IMR-90 (cell line): ENCODE data around the gene SLC37A4. TPM values are rescaled to one million over a fixed set of nuclear protein-coding genes. Genes with fewer than 3 reads are reported as not detected.

ENCODE experiments used
- ATAC-seq: fragments of 200-7000 bp; cut with Tn5 transposase; 2 replicates; pipeline ENCODE4 v1.9.1; 2020; ENCODE audit warnings: low read depth, mild to moderate bottlenecking, moderate library complexity
- BruUV-seq: library from RNA; stranded (reverse); fragments of 400-500 nt; replicated peaks from 2 replicates; lab custom pipeline; 2021; lab: Mats Ljungman, UMichigan
- CTCF ChIA-PET: fragments of 300-600 bp; formaldehyde crosslinking; extraction: SDS; loops from one replicate; lab custom pipeline; 2021; ENCODE audit warnings: antibody characterized with exemption; lab: Yijun Ruan, JAX
- POLR2A ChIA-PET: fragments of 300-600 bp; sonication (Branson Sonifier 250); formaldehyde crosslinking; loops from one replicate; lab custom pipeline; 2022; ENCODE audit warnings: antibody characterized with exemption; ENCODE audit not compliant: unreplicated experiment; lab: Charles Lee
- DNase-seq: peaks from one replicate; pipeline ENCODE4 v3.0.0; 2013
- H2AFZ ChIP-seq: replicated peaks from 2 replicates; pipeline ENCODE3; 2013; ENCODE audit warnings: low read length, mild to moderate bottlenecking; ENCODE audit not compliant: poor library complexity
- H2AK5ac ChIP-seq: 2 replicates; pipeline ENCODE4 v1.6.1; 2013; ENCODE audit warnings: low read depth, low read length, inconsistent platforms
- H2AK9ac ChIP-seq: replicated peaks from 2 replicates; pipeline ENCODE3; 2013; ENCODE audit warnings: mild to moderate bottlenecking, low read depth, low read length, moderate library complexity; ENCODE audit not compliant: poor library complexity
- H2BK120ac ChIP-seq: 2 replicates; pipeline ENCODE4 v1.6.1; 2013; ENCODE audit warnings: low read depth, low read length, inconsistent platforms
- H2BK15ac ChIP-seq: 3 replicates; pipeline ENCODE4 v1.6.1; 2013; ENCODE audit warnings: low read depth, low read length, inconsistent platforms
- H2BK20ac ChIP-seq: 2 replicates; pipeline ENCODE4 v1.6.1; 2013; ENCODE audit warnings: low read depth, mild to moderate bottlenecking, inconsistent platforms, low read length, moderate library complexity
- H2BK5ac ChIP-seq: 2 replicates; pipeline ENCODE4 v1.6.1; 2013; ENCODE audit warnings: mild to moderate bottlenecking, low read depth, low read length, inconsistent platforms; ENCODE audit not compliant: poor library complexity, severe bottlenecking
- H3K14ac ChIP-seq: replicated peaks from 2 replicates; pipeline ENCODE4 v1.6.1; 2013; ENCODE audit warnings: low read depth, low read length, inconsistent platforms
- H3K18ac ChIP-seq: 2 replicates; pipeline ENCODE4 v1.6.1; 2013; ENCODE audit warnings: low read depth, low read length, control low read depth
- H3K23ac ChIP-seq: 2 replicates; pipeline ENCODE4 v1.6.1; 2013; ENCODE audit warnings: low read depth, low read length, inconsistent platforms
- H3K27ac ChIP-seq: 2 replicates; pipeline ENCODE4 v1.5.1; 2013; ENCODE audit warnings: mild to moderate bottlenecking, control low read depth, low read length; ENCODE audit not compliant: insufficient read depth
- H3K27me3 ChIP-seq: 2 replicates; pipeline ENCODE4 v1.6.1; 2013; ENCODE audit warnings: low read length; ENCODE audit not compliant: control insufficient read depth, insufficient read depth
- H3K36me3 ChIP-seq: 2 replicates; pipeline ENCODE4 v1.6.1; 2013; ENCODE audit warnings: low read length, mixed read lengths; ENCODE audit not compliant: control insufficient read depth, insufficient read depth
- H3K4ac ChIP-seq: 2 replicates; pipeline ENCODE4 v1.6.1; 2013; ENCODE audit warnings: low read depth, low read length, inconsistent platforms
- H3K4me1 ChIP-seq: 2 replicates; pipeline ENCODE4 v1.6.1; 2013; ENCODE audit warnings: low read length, mixed read lengths; ENCODE audit not compliant: control insufficient read depth, insufficient read depth
- H3K4me2 ChIP-seq: 2 replicates; pipeline ENCODE4 v1.6.1; 2013; ENCODE audit warnings: low read depth, mild to moderate bottlenecking, control low read depth, low read length, moderate library complexity
- H3K4me3 ChIP-seq: 2 replicates; pipeline ENCODE4 v1.5.1; 2013; ENCODE audit warnings: low read depth, mild to moderate bottlenecking, control low read depth, low read length, moderate library complexity; ENCODE audit not compliant: insufficient read depth
- H3K56ac ChIP-seq: 2 replicates; pipeline ENCODE4 v1.6.1; 2013; ENCODE audit warnings: low read length, inconsistent platforms; ENCODE audit not compliant: insufficient read depth; ENCODE audit errors: extremely low read depth
- H3K79me1 ChIP-seq, 2 experiments: 2 replicates each; pipeline ENCODE4 v1.6.1; 2013; ENCODE audit warnings: low read length in 2 of 2, inconsistent platforms in 1 of 2, low read depth in 1 of 2
- H3K9ac ChIP-seq: 2 replicates; pipeline ENCODE4 v1.6.1; 2013; ENCODE audit warnings: low read depth, low read length, control low read depth
- H3K9me1 ChIP-seq: 2 replicates; pipeline ENCODE4 v1.6.1; 2013; ENCODE audit warnings: low read length, inconsistent platforms; ENCODE audit not compliant: insufficient read depth
- H3K9me3 ChIP-seq: 2 replicates; pipeline ENCODE4 v1.6.1; 2013; ENCODE audit warnings: low read length; ENCODE audit not compliant: control insufficient read depth, insufficient read depth
- H4K20me1 ChIP-seq: 2 replicates; pipeline ENCODE4 v1.6.1; 2013; ENCODE audit warnings: low read length, inconsistent platforms; ENCODE audit not compliant: insufficient read depth
- H4K5ac ChIP-seq: 2 replicates; pipeline ENCODE4 v1.6.1; 2013; ENCODE audit warnings: mild to moderate bottlenecking, low read depth, low read length, control low read depth
- H4K8ac ChIP-seq, 2 experiments: 2 replicates each; pipeline ENCODE4 v1.6.1; 2013; ENCODE audit warnings: low read depth in 2 of 2, low read length in 2 of 2, control low read depth in 1 of 2, inconsistent platforms in 1 of 2
- H4K91ac ChIP-seq: 2 replicates; pipeline ENCODE4 v1.6.1; 2013; ENCODE audit warnings: low read depth, low read length, inconsistent platforms; ENCODE audit not compliant: insufficient read depth
- CEBPB ChIP-seq: IDR thresholded peaks from 2 replicates; pipeline ENCODE4 v1.6.1; 2012; ENCODE audit warnings: low read depth, low read length, improper control_type of control experiment
- NFE2L2 ChIP-seq: fragments of 150-350 bp; IDR thresholded peaks from 2 replicates; pipeline ENCODE4 v1.6.1; 2016; ENCODE audit warnings: low read depth, mild to moderate bottlenecking, low read length
- RCOR1 ChIP-seq: IDR thresholded peaks from 2 replicates; pipeline ENCODE4 v1.6.1; 2012; ENCODE audit warnings: mild to moderate bottlenecking, low read length, improper control_type of control experiment; ENCODE audit not compliant: insufficient replicate concordance
- WGBS, 2 experiments: methylation state at CpG; one replicate each; pipeline versions ENCODE4 v1.1.5 to v1.1.7; 2013; ENCODE audit warnings: missing lambda C conversion rate in 2 of 2; ENCODE audit not compliant: insufficient read length in 1 of 2; ENCODE audit errors: extremely low coverage in 2 of 2; 5-methylcytosine and 5-hydroxymethylcytosine counted together
- dilution Hi-C: fragments of 300-500 bp; cut with HindIII; formaldehyde crosslinking; loops from one replicate; pipeline ENCODE4 v1.14.3; 2018; ENCODE audit warnings: low sequenced_read_pairs; ENCODE audit not compliant: unreplicated experiment
- in situ Hi-C: fragments of 300-500 bp; cut with MboI; formaldehyde crosslinking; loops from 3 replicates; pipeline ENCODE4 v1.14.3; 2019; ENCODE audit warnings: low sequenced_read_pairs, inconsistent platforms, mixed read lengths
- intact Hi-C: fragments of 100-400 bp; cut with micrococcal nuclease; formaldehyde crosslinking; loops from 2 replicates; pipeline ENCODE4 v1.10.0; 2022
- polyA plus RNA-seq, 3 experiments: library from polyadenylated mRNA; depleted of rRNA; stranded (reverse); fragments of >200 nt; gene quantifications; 2 replicates each; pipeline ENCODE4 v1.2.3, GENCODE V29; 2012; ENCODE audit warnings: low replicate concordance in 1 of 3
- total RNA-seq: library from RNA; depleted of rRNA; stranded (reverse); fragments of >200 nt; gene quantifications from 2 replicates; pipeline ENCODE4 v1.2.3, GENCODE V29; 2012
- TF ChIP-seq, protein P1 (sequence below): conservative IDR thresholded peaks from 2 replicates; pipeline ENCODE4 v1.5.1; 2012; ENCODE audit warnings: mild to moderate bottlenecking, low read depth, low read length, improper control_type of control experiment

The SLC37A4 gene
- total and polyA plus RNA-seq, 2 of the 4 experiments (the other 2 are of a cell fraction) = 7.5 to 14.3 TPM

DNA sequence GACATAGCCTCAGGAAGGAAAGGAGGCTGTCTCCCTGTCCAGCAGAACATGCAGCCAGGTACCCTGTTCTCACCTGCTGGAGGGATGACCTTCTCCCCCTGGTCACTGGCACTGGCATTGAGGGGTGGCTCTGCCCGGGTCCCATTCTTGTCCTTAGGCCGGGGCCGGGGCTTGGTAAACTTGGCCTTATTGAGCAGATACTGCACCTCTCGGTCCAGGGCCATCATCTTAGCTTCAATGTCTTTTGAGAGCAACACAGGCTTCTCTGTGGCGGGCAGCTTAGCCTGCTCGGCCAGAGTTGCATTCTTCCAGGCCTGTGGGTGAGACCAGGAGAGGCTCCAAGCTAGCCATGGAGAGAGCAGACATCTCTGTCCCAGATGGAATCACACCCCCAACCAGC lies 15.8 kb upstream of the SLC37A4 start:
- H3K27ac ChIP-seq = no peak overlapping the region
- ChIA-PET CTCF (no interaction called here), POLR2A (no interaction called here)
- dilution Hi-C loops (no loop called here), intact Hi-C loops (no loop called here), in situ Hi-C loops (no loop called here)
- no peak overlapping the region for H3K4me3 ChIP-seq
- no peak overlapping the region for H3K4ac ChIP-seq
- H3K4me1 ChIP-seq = no peaks in the 10 kb centered on the region
- H4K8ac ChIP-seq = no peak overlapping the region
- H2AK5ac ChIP-seq = no peak overlapping the region
- H2BK15ac ChIP-seq = no peak overlapping the region
- H3K9me3 ChIP-seq = no peaks in the 10 kb centered on the region
- H2BK20ac ChIP-seq = no peak overlapping the region
- H3K18ac ChIP-seq = no peak overlapping the region
- TF ChIP-seq, protein P1, sequence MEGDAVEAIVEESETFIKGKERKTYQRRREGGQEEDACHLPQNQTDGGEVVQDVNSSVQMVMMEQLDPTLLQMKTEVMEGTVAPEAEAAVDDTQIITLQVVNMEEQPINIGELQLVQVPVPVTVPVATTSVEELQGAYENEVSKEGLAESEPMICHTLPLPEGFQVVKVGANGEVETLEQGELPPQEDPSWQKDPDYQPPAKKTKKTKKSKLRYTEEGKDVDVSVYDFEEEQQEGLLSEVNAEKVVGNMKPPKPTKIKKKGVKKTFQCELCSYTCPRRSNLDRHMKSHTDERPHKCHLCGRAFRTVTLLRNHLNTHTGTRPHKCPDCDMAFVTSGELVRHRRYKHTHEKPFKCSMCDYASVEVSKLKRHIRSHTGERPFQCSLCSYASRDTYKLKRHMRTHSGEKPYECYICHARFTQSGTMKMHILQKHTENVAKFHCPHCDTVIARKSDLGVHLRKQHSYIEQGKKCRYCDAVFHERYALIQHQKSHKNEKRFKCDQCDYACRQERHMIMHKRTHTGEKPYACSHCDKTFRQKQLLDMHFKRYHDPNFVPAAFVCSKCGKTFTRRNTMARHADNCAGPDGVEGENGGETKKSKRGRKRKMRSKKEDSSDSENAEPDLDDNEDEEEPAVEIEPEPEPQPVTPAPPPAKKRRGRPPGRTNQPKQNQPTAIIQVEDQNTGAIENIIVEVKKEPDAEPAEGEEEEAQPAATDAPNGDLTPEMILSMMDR = no peak
- TF ChIP-seq CEBPB = no peak
- TF ChIP-seq RCOR1 = no peak
- no peak for TF ChIP-seq NFE2L2
- no peak overlapping the region for H2BK120ac ChIP-seq
- H3K23ac ChIP-seq = no peak overlapping the region
- 100% methylated on average over 1 of the region's 6 CpGs; no CpG with 5 or more reads in 1 of the 2 experiments for WGBS, 2 experiments
- no peaks in the 10 kb centered on the region for H3K27me3 ChIP-seq
- no peak overlapping the region for H2AFZ ChIP-seq
- H3K36me3 ChIP-seq = peaks cover 55% of the 10 kb centered on the region
- H2BK5ac ChIP-seq = no peak overlapping the region
- no peaks in the 10 kb centered on the region for H3K79me1 ChIP-seq
- no peak overlapping the region for H3K56ac ChIP-seq
- no TSS peak for BruUV-seq
- H4K91ac ChIP-seq = no peak overlapping the region
- ATAC-seq (no peak), DNase-seq (no peak)
- H4K20me1 ChIP-seq = no peaks in the 10 kb centered on the region; the same call in 1 of the 2 replicates
- no peak overlapping the region for H3K4me2 ChIP-seq
- H3K14ac ChIP-seq = no peak overlapping the region
- no peak overlapping the region for H4K5ac ChIP-seq
- H3K9ac ChIP-seq = no peak overlapping the region
- H2AK9ac ChIP-seq = no peak overlapping the region
- no peaks in the 10 kb centered on the region for H3K9me1 ChIP-seq
